Globus pallidus (tissue), 1 donor: ENCODE data around the gene TAX1BP3.
A peak's percentile ranks its signal among the peaks of the same experiment; 100 is the strongest.
"Not testable (repeated sequence)": the region's sequence is repeated elsewhere in the genome, so short reads cannot be mapped to it uniquely, and the experiment has no call there.

Source experiments
- DNase-seq: peaks from one replicate; pipeline ENCODE4 v3.0.0-alpha.2; 2015; ENCODE audit warnings: low spot score

Gene TAX1BP3

GRCh38 chr17:3668279-3669084, at the start of gene TAX1BP3, which contains the start of gene EMC6:
Gene TAX1BP3, minus strand, starts transcription at chr17:3668578. Its CDS starts 52 bp downstream, at chr17:3668526.
Gene EMC6, plus strand, starts transcription at chr17:3668812. Its CDS starts 335 bp downstream, at chr17:3669147.
- peak; percentile 98 for DNase-seq

GRCh38 chr17:3715296-3715695, 46.9 kb upstream of the TAX1BP3 start:
- DNase-seq, result no peak

GRCh38 chr17:3712811-3713463, 44.6 kb upstream of the TAX1BP3 start:
- no peak for DNase-seq

GRCh38 chr17:3710951-3711383, 42.6 kb upstream of the TAX1BP3 start:
- DNase-seq, result no peak

- no peak for DNase-seq
These were observed 40.0 kb upstream of the TAX1BP3 start for GRCh38 chr17:3708366-3708765.

GRCh38 chr17:3705718-3705984, 37.3 kb upstream of the TAX1BP3 start:
- not testable (repeated sequence) for DNase-seq

GRCh38 chr17:3704931-3705717, 36.7 kb upstream of the TAX1BP3 start:
- DNase-seq, result no peak

- DNase-seq, result not testable (repeated sequence)
These were observed 33.7 kb upstream of the TAX1BP3 start for GRCh38 chr17:3702041-3702539.

- no peak for DNase-seq
These were observed 31.6 kb upstream of the TAX1BP3 start for GRCh38 chr17:3699951-3700350.

GRCh38 chr17:3698139-3698538, 29.8 kb upstream of the TAX1BP3 start:
- no peak for DNase-seq

- DNase-seq, result no peak
These were observed 28.7 kb upstream of the TAX1BP3 start for GRCh38 chr17:3697103-3697476.

GRCh38 chr17:3695723-3696411, 27.5 kb upstream of the TAX1BP3 start, which contains the start of gene P2RX5:
Gene P2RX5, minus strand, starts transcription at chr17:3696155. Its CDS starts 150 bp downstream, at chr17:3696005.
- DNase-seq, result no peak

- no peak for DNase-seq
These were observed 26.8 kb upstream of the TAX1BP3 start for GRCh38 chr17:3695129-3695722.

GRCh38 chr17:3693829-3694231, 25.5 kb upstream of the TAX1BP3 start:
- no peak for DNase-seq

GRCh38 chr17:3693141-3693540, 24.8 kb upstream of the TAX1BP3 start:
- DNase-seq, result no peak

GRCh38 chr17:3692346-3692745, 24.0 kb upstream of the TAX1BP3 start:
- DNase-seq, result no peak

- no peak for DNase-seq
These were observed 23.3 kb upstream of the TAX1BP3 start for GRCh38 chr17:3691617-3692067.

- no peak for DNase-seq
These were observed 21.8 kb upstream of the TAX1BP3 start for GRCh38 chr17:3690094-3690715.

- DNase-seq, result no peak
These were observed 21.1 kb upstream of the TAX1BP3 start for GRCh38 chr17:3689262-3690093.

- no peak for DNase-seq
These were observed 20.5 kb upstream of the TAX1BP3 start for GRCh38 chr17:3688852-3689261.
